H1 (cell line): ENCODE results near the gene IFT43.

Experiments
- EZH2 ChIP-seq: fragments of 200-600 bp; sonication (generic); IDR thresholded peaks from 2 replicates; pipeline ENCODE4 v1.7.1; 2012; ENCODE audit warnings: low read depth, mild to moderate bottlenecking, moderate library complexity, low read length, inconsistent platforms; ENCODE audit not compliant: severe bottlenecking
- GTF2F1 ChIP-seq: IDR thresholded peaks from 2 replicates; pipeline ENCODE4 v1.6.1; 2012; ENCODE audit warnings: low read depth, low read length, improper control_type of control experiment, borderline replicate concordance
- JUN ChIP-seq: IDR thresholded peaks from 2 replicates; pipeline ENCODE4 v1.6.1; 2011; ENCODE audit warnings: low read depth, mild to moderate bottlenecking, improper control_type of control experiment, low read length
- POLR2A ChIP-seq, 2 experiments: IDR thresholded peaks; 1 replicate in 1 of 2; 2 replicates in 1 of 2; pipeline ENCODE4 v1.6.1; 2011; ENCODE audit warnings: low read depth in 2 of 2, low read length in 2 of 2, mild to moderate bottlenecking in 2 of 2; ENCODE audit errors: control extremely low read depth in 1 of 2
- POLR2AphosphoS5 ChIP-seq: IDR thresholded peaks from 2 replicates; pipeline ENCODE4 v1.6.1; 2011; ENCODE audit warnings: low read depth, low read length
- RXRA ChIP-seq: IDR thresholded peaks from 2 replicates; pipeline ENCODE4 v1.6.1; 2011; ENCODE audit warnings: low read depth, mild to moderate bottlenecking, low read length, moderate library complexity; ENCODE audit not compliant: insufficient read depth
- SP1 ChIP-seq: IDR thresholded peaks from 2 replicates; pipeline ENCODE4 v1.6.1; 2011; ENCODE audit warnings: low read depth, low read length
- TF ChIP-seq, protein P1 (sequence below), 3 experiments: IDR thresholded peaks; 1 replicate in 2 of 3; 2 replicates in 1 of 3; pipeline versions ENCODE4 v1.5.1 to v1.6.1; 2011; ENCODE audit warnings: low read length in 3 of 3, mild to moderate bottlenecking in 3 of 3, inconsistent platforms in 2 of 3, low read depth in 1 of 3, moderate library complexity in 1 of 3; ENCODE audit not compliant: insufficient read depth in 1 of 3; ENCODE audit errors: control extremely low read depth in 1 of 3

DNA sequence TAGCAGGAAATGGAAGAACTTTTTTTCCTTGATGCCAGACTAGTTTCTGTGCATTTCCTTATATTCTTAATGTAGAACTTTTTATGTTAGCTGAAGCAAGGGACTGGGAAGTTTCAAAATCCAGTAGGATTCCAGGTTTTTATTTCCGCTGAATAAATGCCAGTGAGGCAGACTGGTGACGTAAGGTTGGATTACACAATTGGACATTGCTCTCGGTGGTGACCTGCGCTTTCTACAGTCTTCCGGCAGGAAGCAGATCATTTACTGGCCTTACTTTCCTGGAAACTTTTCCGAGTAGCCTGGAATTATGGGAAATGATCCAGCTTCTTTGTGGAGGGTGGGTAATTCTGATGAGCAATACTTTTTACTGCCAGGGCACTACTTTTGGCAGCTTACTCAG, 3.6 kb downstream of the IFT43 start:
- TF ChIP-seq POLR2AphosphoS5 (no peak), RXRA (no peak), POLR2A (IDR thresholded peaks at IDR 0.05; ENCODE audit: control extremely low read depth in 1 of 2, low read depth in 2 of 2, low read length in 2 of 2) (no peak), SP1 (no peak), JUN (no peak), GTF2F1 (no peak), EZH2 (no peak)
- TF ChIP-seq, protein P1, sequence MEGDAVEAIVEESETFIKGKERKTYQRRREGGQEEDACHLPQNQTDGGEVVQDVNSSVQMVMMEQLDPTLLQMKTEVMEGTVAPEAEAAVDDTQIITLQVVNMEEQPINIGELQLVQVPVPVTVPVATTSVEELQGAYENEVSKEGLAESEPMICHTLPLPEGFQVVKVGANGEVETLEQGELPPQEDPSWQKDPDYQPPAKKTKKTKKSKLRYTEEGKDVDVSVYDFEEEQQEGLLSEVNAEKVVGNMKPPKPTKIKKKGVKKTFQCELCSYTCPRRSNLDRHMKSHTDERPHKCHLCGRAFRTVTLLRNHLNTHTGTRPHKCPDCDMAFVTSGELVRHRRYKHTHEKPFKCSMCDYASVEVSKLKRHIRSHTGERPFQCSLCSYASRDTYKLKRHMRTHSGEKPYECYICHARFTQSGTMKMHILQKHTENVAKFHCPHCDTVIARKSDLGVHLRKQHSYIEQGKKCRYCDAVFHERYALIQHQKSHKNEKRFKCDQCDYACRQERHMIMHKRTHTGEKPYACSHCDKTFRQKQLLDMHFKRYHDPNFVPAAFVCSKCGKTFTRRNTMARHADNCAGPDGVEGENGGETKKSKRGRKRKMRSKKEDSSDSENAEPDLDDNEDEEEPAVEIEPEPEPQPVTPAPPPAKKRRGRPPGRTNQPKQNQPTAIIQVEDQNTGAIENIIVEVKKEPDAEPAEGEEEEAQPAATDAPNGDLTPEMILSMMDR (IDR thresholded peaks at IDR 0.05; ENCODE audit: control extremely low read depth in 1 of 3, insufficient read depth in 1 of 3, low read depth in 1 of 3, low read length in 3 of 3): no peak
